Activated gamma-delta T cell (primary cell): Measurements from ENCODE around the gene ARNT2.
"Not testable (repeated sequence)": the region's sequence is repeated elsewhere in the genome, so short reads cannot be mapped to it uniquely, and the experiment has no call there.

Experiments used
- DNase-seq: peaks from one replicate; lab custom pipeline; 2025; lab: John Stamatoyannopoulos, UW

The ARNT2 gene

DNA sequence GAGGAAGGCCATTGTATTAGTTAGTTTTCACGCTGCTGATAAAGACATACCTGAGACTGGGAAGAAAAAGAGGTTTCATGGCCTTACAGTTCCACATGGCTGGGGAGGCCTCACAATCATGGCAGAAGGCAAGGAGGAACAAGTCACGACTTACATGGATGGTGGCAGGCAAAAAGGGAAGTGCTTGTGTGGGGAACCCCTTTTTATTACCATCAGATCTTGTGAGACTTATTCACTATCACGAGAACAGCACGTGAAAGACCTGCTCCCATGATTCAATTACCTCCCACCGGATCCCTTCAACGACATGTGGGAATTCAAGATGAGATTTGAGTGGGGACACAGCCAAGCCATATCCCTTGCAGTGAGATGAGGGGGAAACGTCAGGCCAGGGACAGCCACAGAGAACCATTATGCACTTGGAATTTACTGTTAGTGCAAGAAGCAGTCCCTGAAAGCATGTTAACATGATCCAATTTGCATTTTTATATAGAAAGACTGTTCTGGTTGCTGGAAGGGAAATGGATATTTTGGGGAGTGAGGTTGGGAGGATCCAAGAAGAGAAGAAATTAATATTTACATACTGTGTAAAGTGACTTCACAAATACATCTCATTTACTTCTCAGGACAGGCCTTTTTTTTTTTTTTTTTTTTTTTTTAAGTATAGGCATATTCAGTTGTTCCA lies 87.1 kb downstream of the ARNT2 start:
- DNase-seq: no peak

DNA sequence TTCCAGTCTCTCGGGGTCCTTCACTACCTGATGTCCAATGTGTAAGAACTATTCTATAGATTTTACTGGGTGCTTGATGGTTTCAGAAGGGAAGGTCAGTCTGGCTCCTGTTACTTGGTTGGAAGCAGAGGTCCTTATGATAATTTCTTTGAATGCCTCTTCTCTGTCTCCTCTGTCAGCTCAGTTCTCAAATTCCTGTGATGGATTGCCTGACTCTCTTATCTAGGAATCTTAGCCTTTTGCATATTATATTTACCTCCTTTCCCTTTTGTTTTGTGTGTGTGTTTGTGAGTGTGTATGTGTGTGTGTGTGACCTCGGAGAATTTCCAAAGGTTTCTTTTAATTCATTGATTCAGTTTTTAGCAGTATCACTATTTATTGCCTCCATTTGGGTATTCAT lies 88.2 kb downstream of the ARNT2 start:
- DNase-seq: no peak

GRCh38 chr15:80492874-80493273 lies 88.7 kb downstream of the ARNT2 start:
- no peak for DNase-seq

DNA sequence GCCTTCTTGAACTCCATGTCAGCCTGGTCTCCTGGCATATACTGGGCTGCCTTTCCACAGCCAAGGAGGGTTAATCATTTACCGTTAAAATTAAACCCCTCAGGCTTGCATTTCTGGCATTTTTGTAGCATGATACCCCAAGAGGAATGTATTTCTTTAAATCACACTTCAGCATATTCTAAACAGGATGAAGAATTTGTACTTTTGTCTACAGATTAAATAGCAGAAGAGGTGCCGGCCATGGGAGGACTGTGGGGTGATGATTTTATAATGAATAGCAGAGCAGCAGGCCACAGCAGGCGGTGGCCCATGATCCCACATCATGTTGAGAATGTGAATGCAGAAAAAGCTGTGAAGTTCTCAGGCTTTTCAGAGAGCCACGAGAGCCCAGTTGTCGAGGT lies 90.2 kb downstream of the ARNT2 start:
- no peak for DNase-seq

GRCh38 chr15:80494756-80495155 lies 90.6 kb downstream of the ARNT2 start:
- DNase-seq: no peak

GRCh38 chr15:80495401-80495942 lies 91.3 kb downstream of the ARNT2 start:
- DNase-seq: no peak

DNA sequence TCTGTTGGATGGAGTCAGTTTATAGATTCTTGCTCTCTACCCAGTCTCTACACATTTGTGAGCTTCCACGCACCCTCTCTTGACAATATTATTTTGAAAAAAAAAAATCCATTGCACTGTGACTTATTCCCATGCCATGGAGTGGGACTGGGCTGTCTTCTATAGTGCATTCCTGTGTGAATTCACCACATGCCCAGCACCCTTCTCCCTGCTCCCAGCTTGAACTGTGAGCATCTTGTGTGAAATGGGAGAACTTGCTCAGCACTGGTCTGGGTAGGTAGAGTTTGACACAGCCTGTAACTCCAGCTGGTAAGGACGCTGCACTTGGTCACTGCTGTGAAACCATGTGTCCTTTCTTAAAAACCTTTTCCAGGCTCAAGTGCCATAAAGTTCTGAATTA lies 91.9 kb downstream of the ARNT2 start:
- DNase-seq: no peak

- no peak for DNase-seq
These were observed 93.0 kb downstream of the ARNT2 start for GRCh38 chr15:80497221-80497620.

DNA sequence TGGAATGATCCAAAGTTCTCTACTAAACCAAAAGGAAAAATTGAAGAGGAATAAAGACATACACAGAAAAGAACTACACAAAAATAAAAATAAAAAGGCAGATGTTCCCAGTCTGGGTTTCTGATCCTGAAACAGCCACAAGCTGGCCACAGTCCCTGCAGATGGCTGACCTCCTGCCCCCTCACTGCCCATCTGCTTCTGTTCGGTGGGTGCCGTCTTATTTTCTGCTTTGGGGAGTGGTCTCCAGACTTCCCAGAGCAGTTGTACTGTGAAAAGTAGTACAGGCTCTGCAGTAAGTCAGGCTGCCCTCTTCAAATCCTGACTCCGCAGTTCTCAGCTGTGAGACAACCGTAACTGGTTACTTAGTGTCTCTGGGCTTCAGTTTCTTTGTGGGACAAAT lies 94.5 kb downstream of the ARNT2 start:
- no peak for DNase-seq

DNA sequence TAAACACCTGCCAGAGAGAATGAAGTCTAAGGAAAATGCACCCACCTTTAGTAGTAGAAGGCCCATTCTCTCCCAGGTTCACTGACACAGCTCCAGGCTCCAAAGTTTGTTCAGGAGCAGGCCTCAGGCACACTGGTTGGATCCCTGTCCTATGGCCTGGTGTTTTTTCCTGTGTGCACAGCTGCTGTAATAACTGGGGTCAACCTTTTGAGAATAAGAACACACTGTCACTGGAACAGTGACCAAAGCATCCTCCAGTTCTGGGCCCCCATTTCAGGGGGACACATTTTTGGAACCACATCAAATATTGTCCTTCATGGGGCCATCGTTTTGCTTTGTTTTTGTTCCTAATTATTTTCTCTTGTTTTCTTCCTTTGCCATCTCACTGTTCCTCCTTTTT lies 95.8 kb downstream of the ARNT2 start:
- DNase-seq: no peak

GRCh38 chr15:80501476-80501875 lies 97.3 kb downstream of the ARNT2 start:
- no peak for DNase-seq

- DNase-seq: no peak
These were observed 98.6 kb downstream of the ARNT2 start for GRCh38 chr15:80502782-80503181.

GRCh38 chr15:80503319-80503952 lies 99.3 kb downstream of the ARNT2 start:
- DNase-seq: no peak

DNA sequence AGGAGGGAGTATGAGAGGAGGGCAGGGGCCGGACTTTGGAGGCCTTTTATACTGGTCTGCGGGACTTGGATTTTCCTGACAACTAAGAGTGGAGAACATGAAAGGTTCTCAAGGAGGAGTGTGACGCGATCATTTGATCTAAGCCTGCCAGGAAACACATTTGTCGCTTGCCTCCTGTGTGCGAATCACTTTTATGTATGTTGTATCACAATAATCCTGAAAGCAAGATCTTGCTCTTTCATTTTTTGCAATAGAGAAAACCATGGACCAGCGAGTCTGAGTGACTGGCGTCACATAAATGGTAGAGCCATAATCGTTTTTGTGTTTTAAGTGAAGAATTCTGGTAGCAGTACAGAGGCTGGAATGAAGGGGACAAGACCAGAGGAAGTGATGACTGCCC lies 100.7 kb downstream of the ARNT2 start:
- DNase-seq: no peak

GRCh38 chr15:80506286-80506893 lies 102.2 kb downstream of the ARNT2 start:
- no peak for DNase-seq

GRCh38 chr15:80507131-80507530 lies 102.9 kb downstream of the ARNT2 start:
- no peak for DNase-seq

- DNase-seq: no peak
These were observed 103.6 kb downstream of the ARNT2 start for GRCh38 chr15:80507638-80508316.

GRCh38 chr15:80508783-80509182 lies 104.6 kb downstream of the ARNT2 start:
- no peak for DNase-seq

- no peak for DNase-seq
These were observed 105.6 kb downstream of the ARNT2 start for GRCh38 chr15:80509800-80510199.

DNA sequence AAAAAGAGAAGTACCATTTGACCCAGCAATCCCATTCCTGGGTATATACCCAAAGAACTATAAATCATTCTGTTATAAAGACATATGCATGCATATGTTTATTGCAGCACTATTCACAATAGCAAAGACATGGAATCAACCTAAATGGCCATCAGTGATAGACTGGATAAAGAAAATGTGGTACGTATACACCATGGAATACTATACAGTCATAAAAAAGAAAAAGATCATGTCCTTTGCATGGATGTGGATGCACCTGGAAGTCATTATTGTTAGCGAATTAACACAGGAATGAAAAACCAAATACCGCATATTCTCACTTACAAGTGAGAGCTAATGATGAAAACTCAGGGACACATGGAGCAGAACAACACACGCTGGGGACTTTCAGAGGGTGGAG lies 106.8 kb downstream of the ARNT2 start:
- DNase-seq: not testable (repeated sequence)

DNA sequence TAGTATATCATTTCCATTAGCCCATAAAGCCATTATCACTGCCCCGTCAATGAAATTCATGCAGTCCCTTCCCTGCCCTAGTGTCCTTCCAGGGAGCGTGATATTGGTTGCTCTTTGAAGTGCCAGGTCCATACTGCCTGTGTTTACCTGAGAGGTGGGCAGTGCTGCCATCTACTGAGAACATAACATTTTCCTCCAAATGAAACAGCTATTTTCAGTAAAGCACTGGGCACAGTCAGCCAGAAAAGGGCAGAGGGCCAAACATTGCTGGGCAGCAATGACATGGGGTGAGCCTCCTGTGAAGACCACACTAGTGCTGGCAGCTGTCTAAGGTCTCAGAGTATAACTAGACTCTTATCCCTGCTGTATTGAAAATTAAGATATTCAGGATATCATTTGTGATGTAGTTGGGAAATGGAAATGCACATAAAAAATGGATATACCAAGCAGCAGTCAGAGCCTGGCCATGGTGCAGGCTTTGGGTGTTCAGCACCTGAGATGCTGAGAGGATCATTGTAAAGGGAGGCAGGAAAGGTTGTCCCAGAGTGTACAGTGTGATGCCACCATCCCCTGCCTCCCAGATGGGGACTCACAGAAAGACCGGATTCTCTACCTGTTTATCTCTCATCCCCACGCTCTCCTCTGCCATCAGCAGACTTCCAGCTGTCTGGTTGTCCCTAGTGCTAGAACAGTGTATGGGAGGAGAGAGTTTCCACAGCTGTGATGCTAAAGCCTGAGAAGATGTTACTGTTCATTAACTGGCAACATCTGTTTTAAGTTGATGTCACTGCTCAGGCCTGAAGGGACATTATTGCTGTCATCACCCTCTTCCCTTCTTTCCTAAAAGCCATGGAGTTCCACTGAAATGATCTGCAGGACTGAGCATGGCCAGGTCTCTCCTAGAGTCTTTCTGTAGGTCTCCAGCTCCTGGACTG lies 108.8 kb downstream of the ARNT2 start:
- DNase-seq: no peak
